ENCODE measurements around the gene TBC1D8. TPM values are rescaled to one million over a fixed set of nuclear protein-coding genes. Genes with fewer than 3 reads are reported as not detected.

TBC1D8 gene
- total and polyA plus RNA-seq, 9 of the 15 experiments (the other 6 are each of a cell fraction or from before 2014, with no cell fraction given): 0.36 to 1.3 (median 0.82) TPM

Small RNA genes lying within 50 kb of the gene (small RNA-seq; reads per million reads assigned to genes)
- gene BBIP1P1: not detected

Other genes starting within 250 kb of the TBC1D8 start
- 1,176 and 1,715 TPM in 2 replicates for gene RPL31, start 149.1 kb downstream of the TBC1D8 start, total RNA-seq (2014; rRNA removed)
- 3,190 and 3,481 TPM in 2 replicates for gene RPL31, start 149.1 kb downstream of the TBC1D8 start, total RNA-seq (2014; rRNA removed; fragmentation: Illumina TruSeq; extraction: Trizol)
- 1,637 and 1,659 TPM in 2 replicates for gene RPL31, start 149.1 kb downstream of the TBC1D8 start, total RNA-seq (2015; rRNA removed; fragmentation: Illumina TruSeq; extraction: Trizol)
- gene RPL31, start 149.1 kb downstream of the TBC1D8 start, total RNA-seq (2021): 1,478 and 1,507 TPM in 2 replicates
- 2,782 and 3,117 TPM in 2 replicates for gene RPL31, start 149.1 kb downstream of the TBC1D8 start, polyA plus RNA-seq (2011; rRNA removed)
- 1,578 and 1,802 TPM in 2 replicates for gene RPL31, start 149.1 kb downstream of the TBC1D8 start, polyA plus RNA-seq (2014; fragmentation: Illumina TruSeq; extraction: Trizol)
- gene RPL31, start 149.1 kb downstream of the TBC1D8 start, polyA plus RNA-seq (2014; fragmentation: Nextera tagmentation; extraction: Ambion mirVana): 1,000 to 10,000 TPM; 3,112 to 6,037 TPM
- gene RPL31, start 149.1 kb downstream of the TBC1D8 start, polyA plus RNA-seq (2014; rRNA removed): 2,526 and 2,997 TPM in 2 replicates
- 44.2 and 59.8 TPM in 2 replicates for gene CNOT11, start 101.5 kb upstream of the TBC1D8 start, total RNA-seq (2014; rRNA removed)
- 64.2 and 70.6 TPM in 2 replicates for gene CNOT11, start 101.5 kb upstream of the TBC1D8 start, total RNA-seq (2014; rRNA removed; fragmentation: Illumina TruSeq; extraction: Trizol)
- 91.9 and 92.9 TPM in 2 replicates for gene CNOT11, start 101.5 kb upstream of the TBC1D8 start, total RNA-seq (2015; rRNA removed; fragmentation: Illumina TruSeq; extraction: Trizol)
- 61.5 and 66.2 TPM in 2 replicates for gene CNOT11, start 101.5 kb upstream of the TBC1D8 start, total RNA-seq (2021)
- 89.1 and 105 TPM in 2 replicates for gene CNOT11, start 101.5 kb upstream of the TBC1D8 start, polyA plus RNA-seq (2011; rRNA removed)
- gene CNOT11, start 101.5 kb upstream of the TBC1D8 start, polyA plus RNA-seq (2014; fragmentation: Illumina TruSeq; extraction: Trizol): 114 and 163 TPM in 2 replicates
- gene CNOT11, start 101.5 kb upstream of the TBC1D8 start, polyA plus RNA-seq (2014; fragmentation: Nextera tagmentation; extraction: Ambion mirVana): 10 to 100 TPM; 12.7 to 13.2 TPM
- gene CNOT11, start 101.5 kb upstream of the TBC1D8 start, polyA plus RNA-seq (2014; rRNA removed): 54.2 and 62.2 TPM in 2 replicates
- gene RNF149, start 157.3 kb upstream of the TBC1D8 start, total RNA-seq (2014; rRNA removed): 24.1 and 25.3 TPM in 2 replicates
- gene RNF149, start 157.3 kb upstream of the TBC1D8 start, total RNA-seq (2014; rRNA removed; fragmentation: Illumina TruSeq; extraction: Trizol): 31.5 and 36.1 TPM in 2 replicates
- 23.3 and 28.3 TPM in 2 replicates for gene RNF149, start 157.3 kb upstream of the TBC1D8 start, total RNA-seq (2015; rRNA removed; fragmentation: Illumina TruSeq; extraction: Trizol)
- 21.8 and 22.8 TPM in 2 replicates for gene RNF149, start 157.3 kb upstream of the TBC1D8 start, total RNA-seq (2021)
- gene RNF149, start 157.3 kb upstream of the TBC1D8 start, polyA plus RNA-seq (2011; rRNA removed): 27.2 and 28.4 TPM in 2 replicates
- gene RNF149, start 157.3 kb upstream of the TBC1D8 start, polyA plus RNA-seq (2014; fragmentation: Illumina TruSeq; extraction: Trizol): 17.7 and 21.3 TPM in 2 replicates
- gene RNF149, start 157.3 kb upstream of the TBC1D8 start, polyA plus RNA-seq (2014; fragmentation: Nextera tagmentation; extraction: Ambion mirVana): 1 to 10 TPM; 9.0 to 9.5 TPM
- gene RNF149, start 157.3 kb upstream of the TBC1D8 start, polyA plus RNA-seq (2014; rRNA removed): 21.0 and 23.3 TPM in 2 replicates
- not detected in 2 replicates for gene CREG2, start 236.1 kb upstream of the TBC1D8 start, total RNA-seq (2014; rRNA removed)
- not detected in 2 replicates for gene CREG2, start 236.1 kb upstream of the TBC1D8 start, total RNA-seq (2014; rRNA removed; fragmentation: Illumina TruSeq; extraction: Trizol)
- not detected in 2 replicates for gene CREG2, start 236.1 kb upstream of the TBC1D8 start, total RNA-seq (2015; rRNA removed; fragmentation: Illumina TruSeq; extraction: Trizol)
- not detected in 2 replicates for gene CREG2, start 236.1 kb upstream of the TBC1D8 start, total RNA-seq (2021)
- gene CREG2, start 236.1 kb upstream of the TBC1D8 start, polyA plus RNA-seq (2011; rRNA removed): not detected in 2 replicates
- not detected in 2 replicates for gene CREG2, start 236.1 kb upstream of the TBC1D8 start, polyA plus RNA-seq (2014; fragmentation: Illumina TruSeq; extraction: Trizol)
- gene CREG2, start 236.1 kb upstream of the TBC1D8 start, polyA plus RNA-seq (2014; fragmentation: Nextera tagmentation; extraction: Ambion mirVana): not detected
- gene CREG2, start 236.1 kb upstream of the TBC1D8 start, polyA plus RNA-seq (2014; rRNA removed): not detected in 2 replicates

Data from K562 (cell line).